AML-193 (cell line): ENCODE measurements around the gene CAMSAP1.
"Not testable (repeated sequence)": the region's sequence is repeated elsewhere in the genome, so short reads cannot be mapped to it uniquely, and the experiment has no call there.

Experiments
- DNase-seq, 2 experiments: peaks; one replicate each; lab custom pipeline; 2025; lab: John Stamatoyannopoulos, UW

The CAMSAP1 gene

DNA sequence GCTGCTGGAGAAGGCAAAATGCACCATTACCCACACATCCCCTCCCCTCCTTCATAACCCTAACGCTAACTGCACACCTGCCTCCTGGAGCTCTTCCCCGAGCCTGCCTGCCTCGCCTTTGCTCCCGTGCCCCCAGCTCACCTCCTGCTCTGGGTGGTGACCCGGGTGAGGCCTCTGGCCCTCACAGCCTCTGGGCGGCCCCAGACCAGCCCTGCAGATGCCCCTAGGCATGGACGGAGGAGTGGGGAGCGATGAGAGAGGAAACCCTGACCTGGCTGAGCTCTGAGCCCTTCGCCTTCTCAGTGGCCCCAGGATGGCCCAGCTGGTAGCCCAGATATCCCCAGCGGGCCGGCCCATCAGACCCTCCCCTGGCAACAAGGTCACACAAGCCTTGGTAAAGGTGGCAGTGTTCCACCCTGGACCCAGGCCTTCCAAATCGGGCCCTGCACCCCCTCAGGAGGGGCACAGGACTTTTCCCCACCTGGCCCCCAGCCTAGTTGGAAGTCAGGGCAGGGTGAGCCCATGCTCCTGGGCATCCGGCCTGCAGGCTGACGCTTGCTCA lies 14.5 kb upstream of the CAMSAP1 start:
- DNase-seq = no peak

DNA sequence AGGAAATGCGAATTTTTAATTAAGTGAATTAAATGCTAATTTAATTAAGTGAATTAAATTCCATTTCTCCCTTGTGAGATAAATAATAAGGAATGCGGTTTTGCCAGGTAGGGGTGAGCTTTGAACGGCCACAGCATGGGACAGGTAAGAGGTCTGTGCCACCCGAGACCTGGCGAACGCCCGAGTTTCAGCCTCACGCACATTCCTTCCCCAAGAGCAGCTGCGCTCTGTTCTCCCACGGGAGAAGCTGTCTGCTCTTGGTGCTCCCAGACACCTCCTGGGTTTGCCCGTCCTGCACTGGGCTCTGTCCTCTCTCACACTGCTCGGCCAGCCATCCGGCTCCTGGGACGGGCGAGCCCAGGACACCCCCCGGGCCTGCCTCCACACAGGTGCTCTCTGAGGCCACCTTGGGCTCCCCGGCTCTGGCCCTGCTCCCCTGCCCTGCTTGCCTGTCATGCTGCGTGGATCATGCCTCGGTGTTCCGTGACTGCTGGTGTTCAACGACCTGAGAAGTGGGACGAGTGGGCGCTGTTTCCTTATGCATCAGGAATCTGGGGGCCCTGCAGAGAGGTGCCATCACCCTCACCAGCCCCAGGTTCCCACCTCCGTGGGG lies 13.7 kb upstream of the CAMSAP1 start:
- no peak for DNase-seq

DNA sequence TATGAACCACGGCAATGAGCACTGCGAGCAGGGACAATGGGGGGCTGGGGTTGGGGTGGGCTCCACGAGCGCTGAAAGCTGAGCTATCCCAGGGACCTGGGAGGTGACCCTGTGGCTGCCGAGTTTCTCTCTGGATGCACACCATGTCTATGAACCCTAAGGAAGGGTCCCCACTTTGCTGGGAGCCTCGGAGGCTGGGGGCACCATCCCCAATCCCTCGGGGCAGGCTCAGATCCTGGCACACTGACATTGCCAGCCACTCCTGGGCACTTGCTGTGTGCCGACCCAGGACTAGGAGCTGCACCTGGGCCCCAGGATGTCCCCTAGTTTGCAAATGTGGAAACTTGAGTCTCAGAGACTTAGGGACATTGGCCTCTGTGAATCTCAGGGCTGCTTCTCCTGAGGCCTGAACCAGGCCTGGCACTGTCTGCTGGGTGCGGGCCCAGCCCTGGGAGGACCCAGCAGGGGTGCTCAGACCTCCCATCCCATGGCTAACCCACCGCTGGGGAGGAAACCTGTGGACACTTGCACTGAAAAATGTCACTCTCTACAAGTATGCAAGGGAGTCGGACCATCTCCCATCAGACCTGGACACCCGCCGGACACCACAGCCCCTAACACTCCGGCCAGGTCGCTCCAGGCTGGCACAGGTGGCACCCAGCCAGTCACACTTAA lies 13.0 kb upstream of the CAMSAP1 start:
- DNase-seq = no peak

GRCh38 chr9:135919318-135919890 lies 12.1 kb upstream of the CAMSAP1 start:
- no peak for DNase-seq

- not testable (repeated sequence) for DNase-seq
Measured at GRCh38 chr9:135916227-135916626, 8.9 kb upstream of the CAMSAP1 start.

DNA sequence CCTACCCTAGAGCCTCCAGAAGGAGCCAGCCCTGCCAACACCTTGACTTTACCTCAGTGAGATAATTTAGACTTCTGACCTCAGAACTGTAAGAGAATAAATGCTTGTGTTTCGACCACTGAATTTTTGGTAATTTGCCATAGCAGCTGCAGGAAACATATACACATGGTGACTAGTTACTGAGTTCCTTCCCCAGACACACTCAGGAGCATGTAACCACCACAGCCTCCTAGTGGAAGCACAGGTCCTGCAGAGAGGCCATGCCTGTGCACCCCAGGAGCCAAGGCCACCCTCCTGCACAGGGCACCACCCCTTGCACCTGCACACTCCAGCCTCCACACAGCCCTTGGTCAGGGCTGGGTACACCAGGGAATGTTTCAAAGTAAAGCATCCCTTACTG lies 7.6 kb upstream of the CAMSAP1 start:
- no peak for DNase-seq

- DNase-seq = not testable (repeated sequence)
Measured at GRCh38 chr9:135911233-135911632, 3.9 kb upstream of the CAMSAP1 start.

DNA sequence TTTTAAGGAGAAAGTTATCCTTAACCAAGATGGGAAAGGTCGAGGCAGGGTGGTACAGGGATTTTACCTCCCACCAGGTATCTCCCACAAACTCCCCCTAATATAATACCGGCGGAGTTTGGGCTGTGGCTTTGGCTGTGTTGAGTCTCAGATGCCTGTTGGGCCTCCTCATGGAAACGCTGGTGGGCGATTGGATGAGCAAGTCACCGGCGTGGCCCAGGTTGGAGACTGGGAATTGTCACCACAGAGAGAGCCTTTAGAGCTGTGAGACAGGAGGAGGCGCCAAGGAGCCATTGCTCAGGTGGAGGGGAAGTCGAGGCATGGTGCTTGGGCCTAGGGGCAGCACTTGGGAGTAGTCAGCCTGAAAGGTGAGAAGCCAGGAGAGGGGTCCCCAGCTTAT lies 3.4 kb upstream of the CAMSAP1 start:
- no peak for DNase-seq

DNA sequence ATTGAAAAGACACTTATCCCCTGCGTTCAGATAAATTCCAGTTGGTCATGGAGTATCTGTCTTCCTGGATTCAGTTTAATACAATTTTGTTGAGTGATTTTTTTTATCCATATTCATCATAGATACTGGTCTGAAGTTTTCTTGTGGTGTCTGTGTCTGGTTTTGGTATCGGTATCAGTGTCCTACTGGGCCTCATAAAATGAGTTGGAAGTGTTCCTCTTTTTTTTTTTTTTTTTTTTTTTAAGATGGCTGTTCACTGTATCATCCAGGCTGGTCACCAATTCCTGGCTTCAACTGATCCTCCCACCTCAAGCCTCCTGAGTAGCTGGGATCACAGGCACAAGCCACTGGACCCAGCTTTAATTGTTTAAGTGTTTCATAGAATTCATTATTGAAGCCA lies 2.9 kb upstream of the CAMSAP1 start:
- no peak for DNase-seq

DNA sequence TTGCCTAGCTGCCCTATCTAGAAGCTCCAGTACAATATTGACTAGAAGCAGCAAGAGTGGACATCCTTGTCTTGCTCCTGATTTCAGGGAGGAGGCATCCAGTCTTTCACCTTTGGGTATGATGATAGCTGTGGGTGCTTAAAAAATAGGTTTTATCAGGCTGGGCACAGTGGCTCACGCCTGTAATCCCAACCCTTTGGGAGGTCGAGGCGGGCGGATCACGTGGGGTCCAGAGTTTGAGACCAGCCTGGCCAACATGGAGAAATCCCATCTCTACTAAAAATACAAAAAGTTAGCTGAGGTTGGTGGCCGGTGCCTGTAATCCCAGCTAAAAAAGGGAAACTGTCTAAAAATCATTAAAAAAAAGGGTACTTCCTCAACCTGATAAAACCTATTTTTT lies 2.0 kb upstream of the CAMSAP1 start:
- DNase-seq = no peak

DNA sequence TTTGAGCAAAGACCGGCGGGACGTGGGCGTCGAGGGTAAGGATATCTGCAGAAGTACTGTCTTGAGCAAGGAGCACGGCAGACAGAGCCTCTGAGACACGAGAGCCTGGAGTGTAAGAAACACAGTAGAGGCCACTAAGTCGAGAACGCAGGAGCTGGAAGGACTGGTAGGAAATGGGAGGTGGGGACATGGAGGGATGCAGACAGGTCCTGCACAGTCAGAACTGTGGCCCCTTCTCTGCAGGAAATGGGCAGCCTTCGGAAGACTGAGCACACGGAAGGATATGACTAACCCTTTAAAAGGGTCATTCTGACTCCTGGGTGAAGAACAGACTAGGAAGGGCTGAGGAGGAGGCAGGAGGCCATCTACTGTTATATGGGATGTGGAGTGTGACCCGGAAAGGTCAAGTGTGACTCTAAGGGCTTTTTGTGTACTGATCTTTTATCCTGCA lies 1.4 kb upstream of the CAMSAP1 start:
- peak in 1 of 2 experiments; percentile 30 for DNase-seq

- no peak for DNase-seq
Measured at GRCh38 chr9:135908093-135908753, 877 bp upstream of the CAMSAP1 start.

- no peak for DNase-seq
Measured at GRCh38 chr9:135907006-135907430, 328 bp downstream of the CAMSAP1 start.

DNA sequence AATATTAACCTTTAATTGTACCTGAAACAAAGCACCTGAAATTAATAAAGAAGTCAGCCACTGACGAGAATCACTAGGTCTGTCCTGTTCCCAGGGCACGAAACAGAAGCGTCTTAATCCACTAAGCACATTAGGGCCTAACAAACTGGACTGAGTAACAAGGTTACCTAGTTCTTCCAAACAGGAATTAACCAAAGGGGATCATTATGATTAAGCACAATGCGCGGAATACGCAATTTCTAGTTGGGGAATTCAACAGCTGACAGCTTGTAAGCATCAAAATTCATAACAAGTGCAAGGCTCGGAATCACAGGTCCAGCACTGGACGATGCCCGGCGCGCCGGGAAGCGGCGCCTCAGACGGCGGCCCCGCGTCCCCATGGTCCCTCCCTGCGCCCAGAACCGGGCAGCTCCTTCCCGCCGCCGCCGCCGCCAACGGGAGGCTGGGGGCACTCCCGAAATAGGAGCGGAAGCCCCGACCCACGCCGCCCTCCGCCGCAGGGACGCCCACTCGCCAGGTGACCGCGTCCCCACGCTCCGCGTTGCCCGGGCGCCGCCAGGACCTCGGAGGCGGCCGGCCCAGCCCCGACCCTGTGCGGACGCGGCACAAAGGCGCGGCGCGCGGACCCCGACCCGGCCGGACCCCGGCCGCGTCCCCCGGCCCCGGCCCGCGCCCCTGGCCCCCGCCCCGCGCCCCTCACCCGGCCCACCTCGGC lies 898 bp downstream of the CAMSAP1 start:
- peak in 1 of 2 experiments; percentile 24 for DNase-seq

- peak; percentile 36 to 61 for DNase-seq
Measured at GRCh38 chr9:135905380-135906258, 1.7 kb downstream of the CAMSAP1 start.

DNA sequence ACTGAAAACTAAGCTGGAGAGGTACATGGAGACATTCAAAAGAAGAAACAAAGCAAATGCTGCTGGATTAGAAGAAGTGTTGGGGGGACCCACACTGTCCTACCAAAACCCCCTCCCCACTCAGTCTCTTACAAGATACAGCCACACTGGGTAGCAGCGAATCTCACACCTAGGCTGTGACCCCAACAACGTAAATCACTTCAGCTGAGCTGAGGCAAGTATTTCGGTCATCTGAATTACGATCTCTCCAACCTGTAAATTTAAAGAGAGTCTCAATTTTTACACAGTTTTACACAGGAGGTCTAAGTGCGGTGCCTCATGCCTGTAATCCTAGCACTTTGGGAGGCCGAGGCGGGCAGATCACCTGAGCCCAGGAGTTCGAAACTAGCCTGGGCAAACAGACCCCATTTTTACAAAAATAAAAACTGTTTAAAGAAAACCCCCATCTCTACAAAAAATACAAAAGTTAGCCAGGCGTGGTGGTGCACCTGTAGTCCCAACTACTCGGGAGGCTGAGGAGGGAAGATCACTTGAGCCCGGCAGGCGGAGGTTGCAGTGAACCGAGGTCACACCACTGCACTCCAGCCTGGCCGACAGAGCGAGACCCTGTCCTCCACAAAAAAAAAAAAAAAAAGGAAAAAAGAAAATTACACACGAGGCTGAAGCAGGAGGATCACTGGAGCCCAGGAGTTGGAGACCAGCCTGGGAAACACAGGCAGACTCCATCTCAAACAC lies 3.4 kb downstream of the CAMSAP1 start:
- DNase-seq = no peak

DNA sequence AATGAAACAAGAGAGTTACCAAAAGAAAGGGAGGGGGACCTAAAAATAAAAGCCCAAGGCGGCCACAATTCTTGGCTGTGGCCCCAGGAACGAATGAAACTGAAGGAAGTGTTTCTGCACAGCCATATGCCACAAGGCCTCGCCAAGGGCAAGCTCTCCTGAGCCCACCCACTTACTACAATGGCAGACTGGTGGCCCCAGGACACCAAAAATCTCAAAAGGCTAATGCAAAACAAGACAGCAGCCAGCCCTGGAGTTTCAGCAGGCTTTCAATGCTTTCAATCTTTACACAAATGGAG lies 4.0 kb downstream of the CAMSAP1 start:
- no peak for DNase-seq

- peak; percentile 45 to 58 for DNase-seq
Measured at GRCh38 chr9:135902655-135903357, 4.5 kb downstream of the CAMSAP1 start.

GRCh38 chr9:135901826-135902225 lies 5.5 kb downstream of the CAMSAP1 start:
- DNase-seq = no peak
